Stimulated activated CD4-positive, alpha-beta T cell treated with anti-CD3 and anti-CD28 coated beads, Interleukin-15, amount 100 ng/mL, for 1 hour (primary cell): Measurements from ENCODE around the gene NUTM2D.
"Not testable (repeated sequence)": the region's sequence is repeated elsewhere in the genome, so short reads cannot be mapped to it uniquely, and the experiment has no call there.

Source experiments
- DNase-seq, 2 donors: peaks; one replicate each; pipeline ENCODE4 v3.0.0-alpha.2; 2020; ENCODE audit warnings: low read depth in 1 of 2, low spot score in 1 of 2

The NUTM2D gene

DNA sequence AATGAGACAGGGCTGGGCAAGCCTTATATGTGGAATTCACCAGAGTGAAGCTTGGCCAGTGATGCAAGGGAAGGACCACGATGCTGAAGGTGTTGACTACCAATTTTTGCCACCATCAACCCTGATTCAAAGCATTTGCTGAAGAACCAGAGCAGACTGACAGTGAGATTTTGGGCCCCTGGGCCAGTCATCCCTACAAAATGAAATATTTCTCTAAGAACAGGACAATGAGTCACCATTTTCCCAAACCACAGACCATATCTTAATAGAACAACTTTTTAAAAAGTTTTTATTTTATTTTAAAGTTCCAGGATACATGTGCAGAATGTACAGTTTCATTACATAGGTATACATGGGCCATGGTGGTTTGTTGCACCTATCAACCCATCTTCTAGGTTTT, 16.5 kb downstream of the NUTM2D start:
- not testable (repeated sequence) for DNase-seq

DNA sequence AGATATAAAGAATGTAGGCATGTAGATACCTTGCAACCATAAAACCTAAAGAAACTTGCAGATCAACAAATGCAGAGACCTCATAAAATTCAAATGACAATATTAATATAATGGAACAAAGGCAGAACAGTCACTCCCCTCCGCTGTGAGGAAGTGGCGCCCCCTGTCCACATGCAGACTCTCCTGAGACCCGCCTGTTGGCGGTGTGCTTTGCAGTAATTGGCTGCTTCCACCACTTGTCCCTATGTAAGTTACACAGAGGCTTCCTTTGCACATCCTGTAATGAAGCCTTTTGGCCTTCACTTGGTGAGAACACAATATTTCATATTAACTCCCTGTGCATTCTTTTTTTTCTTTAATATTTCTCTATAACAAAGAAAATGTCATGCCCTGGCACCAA, 21.6 kb downstream of the NUTM2D start:
- not testable (repeated sequence) for DNase-seq

DNA sequence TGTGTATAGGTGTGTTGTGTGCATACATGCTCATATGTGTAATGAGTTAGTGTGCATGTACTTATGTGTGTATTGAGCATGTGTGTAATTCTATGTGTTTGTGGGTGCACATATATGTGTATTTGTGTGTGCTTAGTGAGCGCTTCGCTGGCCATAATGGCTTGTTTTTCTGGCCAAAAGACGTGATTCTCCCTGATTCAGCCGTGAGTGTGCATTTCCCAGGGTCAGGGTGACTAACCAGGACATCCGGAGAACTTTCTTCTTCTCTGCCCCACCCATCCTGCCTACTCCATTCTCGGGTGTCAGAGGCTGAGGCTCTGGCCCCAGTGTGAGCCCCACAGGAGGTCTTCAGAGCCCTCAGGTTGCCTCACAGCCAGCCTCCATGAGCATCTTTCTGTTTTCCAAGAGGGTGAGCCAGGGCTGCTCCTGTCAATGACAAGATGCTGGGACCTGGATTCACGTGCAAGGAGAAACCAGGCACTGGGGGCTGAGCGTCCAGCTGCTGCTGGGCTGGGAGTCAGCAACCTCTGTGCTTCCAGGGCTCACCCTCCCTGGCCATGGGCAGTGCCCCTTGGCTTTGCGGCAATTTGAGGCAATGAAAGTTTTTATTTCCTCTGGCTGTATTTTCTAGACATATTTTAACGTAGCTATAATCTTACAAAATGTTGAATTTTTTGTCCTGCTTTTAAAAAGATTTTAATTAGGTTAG, 25.8 kb downstream of the NUTM2D start:
- not testable (repeated sequence) for DNase-seq

DNA sequence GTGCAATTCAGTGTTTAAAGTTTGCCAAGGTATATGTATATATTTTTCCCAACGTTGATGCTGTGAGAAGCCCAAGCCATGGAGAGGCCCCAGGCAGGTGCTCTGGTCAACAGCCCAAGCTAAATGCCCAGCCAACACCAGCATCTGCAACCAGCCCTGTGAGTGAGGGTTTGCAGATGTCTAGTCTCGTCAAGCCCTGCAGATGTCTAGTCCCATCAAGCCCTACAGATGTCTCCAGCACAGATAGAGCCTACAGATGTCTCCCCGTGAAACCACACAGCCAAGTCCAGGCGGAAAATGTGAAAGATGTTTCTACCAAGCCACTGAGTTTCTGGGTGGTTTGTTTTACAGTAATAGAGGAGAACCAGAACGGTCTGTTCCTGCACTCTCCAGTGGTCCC, 26.7 kb downstream of the NUTM2D start:
- DNase-seq: not testable (repeated sequence)

DNA sequence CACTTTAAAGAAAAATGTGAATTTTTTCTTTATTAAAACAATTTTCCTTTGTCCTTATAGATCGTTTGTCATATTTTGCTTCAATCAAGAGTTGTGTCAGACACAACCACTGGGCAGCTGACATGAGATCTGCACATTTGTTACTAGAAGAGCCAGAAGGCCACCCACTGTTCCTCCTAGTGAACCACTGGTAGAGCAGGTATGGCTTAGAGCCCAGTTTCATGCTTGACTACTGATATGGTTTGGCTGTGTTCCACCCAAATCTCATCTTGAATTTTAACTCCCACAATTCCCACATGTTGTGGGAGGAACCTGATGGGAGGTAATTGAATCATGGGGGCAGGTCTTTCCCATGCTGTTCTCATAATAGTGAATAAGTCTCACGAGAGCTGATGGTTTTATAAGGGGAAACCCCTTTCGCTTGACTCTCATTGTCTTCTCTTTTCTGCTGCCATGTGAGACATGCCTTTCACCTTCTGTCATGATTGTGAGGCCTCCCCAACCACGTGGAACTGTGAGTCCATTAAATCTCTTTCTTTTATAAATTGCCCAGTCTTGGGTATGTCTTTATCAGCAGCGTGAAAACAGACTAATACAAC, 28.3 kb downstream of the NUTM2D start:
- DNase-seq: not testable (repeated sequence)

DNA sequence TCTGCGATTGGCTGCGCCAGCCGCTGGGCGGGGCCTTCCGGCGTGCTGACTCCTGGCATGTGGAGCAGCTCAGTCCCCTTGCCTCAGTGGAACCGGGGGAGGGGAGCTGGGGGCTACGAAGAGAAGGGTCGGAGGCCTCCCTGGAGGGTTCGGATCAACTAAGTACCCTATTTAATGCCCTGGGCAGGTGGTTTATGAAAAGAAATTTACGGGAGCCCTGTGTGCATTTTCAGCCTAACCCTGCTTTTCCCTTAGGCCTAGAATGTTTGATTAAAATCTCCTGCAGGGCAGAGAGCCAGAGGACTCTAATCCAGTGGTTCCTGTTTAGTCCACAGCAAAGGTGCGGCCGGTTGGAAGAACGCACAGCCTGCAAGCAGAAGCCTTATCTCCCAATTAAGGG, 33.8 kb downstream of the NUTM2D start:
- not testable (repeated sequence) for DNase-seq

DNA sequence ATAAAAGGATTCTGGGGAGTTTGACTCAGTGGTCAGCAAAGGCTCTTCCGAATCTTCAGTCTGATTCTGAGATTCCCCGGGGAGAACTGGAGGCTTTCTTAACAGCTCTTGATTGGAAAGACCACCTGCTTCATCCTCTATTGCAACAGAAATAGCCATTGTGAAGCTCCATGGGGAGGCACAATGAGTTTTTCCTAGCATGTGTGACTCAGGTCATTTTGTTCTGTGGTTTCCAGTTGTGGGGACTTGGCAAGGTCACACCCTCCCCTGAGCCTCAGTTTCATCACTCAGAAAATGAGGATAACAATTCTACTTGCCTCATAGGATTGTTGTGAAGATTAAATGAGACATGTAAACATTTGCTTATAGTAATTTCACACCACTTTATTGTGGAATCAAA, 38.7 kb downstream of the NUTM2D start:
- not testable (repeated sequence) for DNase-seq

DNA sequence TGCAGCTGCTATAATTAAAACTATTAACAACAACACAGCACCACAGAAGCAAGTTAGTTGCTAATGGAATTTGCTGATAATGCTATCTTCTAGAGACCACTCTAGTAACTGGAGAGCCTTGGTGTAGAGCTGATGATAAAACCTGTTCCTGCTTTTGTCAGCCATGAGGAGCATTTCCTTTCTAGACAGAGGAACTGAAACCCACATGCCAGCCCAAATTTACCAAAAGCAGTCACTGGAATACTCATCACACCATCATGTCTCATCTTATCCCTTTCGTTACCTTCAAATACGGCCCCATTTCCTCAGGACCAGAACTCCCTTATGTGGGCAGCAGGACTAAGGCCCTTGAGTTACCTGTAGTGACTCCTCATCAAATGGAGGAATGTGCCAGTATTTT, 40.9 kb downstream of the NUTM2D start:
- DNase-seq: not testable (repeated sequence)

DNA sequence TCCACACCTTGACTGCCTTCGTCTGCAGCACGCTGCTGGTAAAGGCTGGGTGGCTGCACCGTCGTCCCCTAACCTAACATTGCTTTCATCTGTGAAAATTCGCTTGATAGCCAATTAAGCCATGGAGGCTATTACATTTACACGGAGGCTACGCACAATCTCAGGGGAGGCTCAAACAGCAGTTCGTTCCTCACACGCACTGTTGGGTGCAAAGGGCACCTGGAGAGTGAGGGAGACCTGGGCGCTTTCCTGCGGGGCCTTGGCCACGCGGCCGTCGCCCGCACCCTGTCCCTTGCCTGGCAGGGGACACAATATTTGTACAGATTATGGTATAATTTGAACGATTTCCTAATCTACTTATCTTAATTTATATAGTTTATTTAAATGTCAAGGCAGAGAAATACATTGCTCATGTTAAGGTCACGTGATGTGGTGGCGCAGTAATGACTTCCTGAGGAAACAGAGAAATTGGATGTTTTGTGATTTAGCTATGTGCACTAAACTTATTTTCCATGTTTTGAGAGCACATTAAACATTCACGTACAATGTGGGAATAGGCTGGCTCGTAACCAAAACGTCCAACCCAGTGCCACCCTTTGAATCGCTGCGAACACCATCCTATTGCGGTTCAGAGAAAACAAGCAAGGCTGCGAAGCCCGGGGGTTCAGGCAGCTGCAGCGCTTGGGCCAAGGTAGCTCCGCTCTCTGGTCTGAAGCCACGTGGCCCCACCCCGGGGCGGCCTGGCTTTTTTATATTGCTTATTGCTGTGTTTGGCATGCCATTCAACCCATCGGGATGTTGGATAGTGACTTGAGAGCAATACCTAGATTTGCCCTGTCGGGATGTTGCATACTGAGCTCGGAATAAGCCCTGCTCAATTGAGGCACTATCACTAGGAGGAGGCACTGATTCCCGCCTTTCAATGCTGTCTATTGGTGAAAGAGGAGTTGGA, 50.2 kb downstream of the NUTM2D start:
- peak in 1 of 2 donors; percentile 0 for DNase-seq

DNA sequence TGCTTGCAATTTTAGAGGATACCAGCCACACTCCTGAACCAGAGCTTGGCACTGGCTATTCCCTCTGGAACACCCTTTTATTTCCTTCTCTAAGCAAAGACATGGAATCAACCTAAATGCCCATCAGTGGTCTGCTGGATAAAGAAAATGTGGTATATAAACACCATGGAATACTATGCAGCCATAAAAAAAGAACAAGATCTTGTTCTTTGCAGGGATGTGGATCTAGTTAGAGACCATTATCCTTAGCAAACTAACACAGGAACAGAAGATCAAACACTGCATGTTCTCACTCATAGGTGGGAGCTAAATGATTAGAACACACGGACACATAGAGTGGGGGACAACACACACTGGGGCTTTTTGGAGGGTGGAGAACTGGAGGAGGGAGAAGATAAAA, 56.4 kb downstream of the NUTM2D start:
- not testable (repeated sequence) for DNase-seq
